CD4-positive, alpha-beta T cell treated with Interleukin-1 beta for 1 hour (primary cell): ENCODE data around the gene SENP1.

Experiments
- DNase-seq, 2 donors: peaks; one replicate each; pipeline ENCODE4 v3.0.0-alpha.2; 2020 to 2022

SENP1 gene

DNA sequence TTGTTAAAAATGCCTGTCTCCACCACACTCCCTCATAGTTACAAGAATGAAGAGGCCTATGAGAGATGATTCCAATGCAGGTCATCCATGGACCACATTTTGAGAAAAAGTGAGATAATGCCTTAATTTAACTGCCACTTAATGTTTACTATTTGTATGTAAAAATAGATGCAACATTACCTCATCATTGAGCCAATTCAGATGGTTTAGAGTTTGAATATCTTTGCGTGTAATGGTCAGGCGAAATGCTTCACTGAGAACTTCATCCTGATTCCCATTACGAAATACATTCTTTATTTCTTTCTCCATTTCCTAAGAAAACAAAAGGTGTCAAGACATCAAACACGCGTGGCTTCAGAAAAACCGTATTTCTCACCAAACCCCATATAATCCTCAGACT is 42.3 kb downstream of the SENP1 start:
- no peak for DNase-seq

DNA sequence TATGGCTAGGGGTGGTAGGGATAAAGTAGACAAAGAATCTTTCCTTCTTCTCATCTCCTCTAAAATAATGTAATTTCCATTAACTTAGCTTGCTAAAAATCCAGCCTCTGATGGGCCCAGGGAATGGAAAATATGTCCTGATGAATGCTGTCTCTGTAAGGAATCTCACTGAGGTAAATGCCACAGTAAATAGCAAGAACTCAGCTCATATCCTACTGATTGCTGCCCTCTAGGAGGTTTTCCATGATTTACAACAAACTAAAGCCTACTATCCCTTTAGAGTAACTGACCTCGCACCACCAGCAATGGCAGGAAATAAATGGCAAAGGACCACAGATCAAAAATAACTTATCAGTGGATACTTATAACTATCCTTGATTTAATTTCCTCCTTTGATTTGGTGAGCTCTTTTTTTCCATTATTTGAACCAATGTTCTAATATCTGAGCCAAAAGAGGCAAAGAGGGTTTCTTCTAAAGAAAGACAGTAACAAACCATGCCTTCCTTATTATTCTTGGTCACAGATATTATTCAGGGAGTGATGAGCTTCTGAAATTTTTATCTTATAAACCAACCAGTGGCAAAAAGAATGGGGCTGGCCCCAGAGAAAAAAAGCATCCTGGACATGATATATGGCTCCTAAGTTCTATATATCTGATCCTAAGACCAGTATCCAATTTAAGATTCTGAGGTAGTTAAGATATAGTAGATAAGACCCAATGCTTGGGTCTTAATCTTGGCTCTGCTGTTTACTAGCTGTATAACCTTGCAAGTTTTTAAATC is 43.8 kb downstream of the SENP1 start:
- DNase-seq = no peak

DNA sequence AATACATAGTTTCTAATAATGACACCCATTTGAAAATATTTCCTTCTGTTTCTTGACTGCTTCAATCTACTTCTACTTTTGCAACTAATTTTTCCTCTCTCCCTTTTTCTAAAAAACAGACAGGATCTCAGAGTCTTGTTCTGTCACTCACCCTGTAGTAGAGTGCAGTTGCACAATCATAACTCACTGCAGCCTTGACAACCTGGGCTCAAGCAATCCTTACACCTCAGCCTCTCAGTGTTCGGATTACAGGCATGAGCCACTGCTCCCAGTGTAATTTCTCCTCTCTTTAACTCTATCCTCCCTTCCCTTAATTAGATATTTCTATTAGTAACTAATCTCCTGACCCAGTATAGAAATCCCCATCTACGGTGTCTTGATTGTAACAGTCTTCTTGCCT is 45.4 kb downstream of the SENP1 start:
- no peak for DNase-seq

DNA sequence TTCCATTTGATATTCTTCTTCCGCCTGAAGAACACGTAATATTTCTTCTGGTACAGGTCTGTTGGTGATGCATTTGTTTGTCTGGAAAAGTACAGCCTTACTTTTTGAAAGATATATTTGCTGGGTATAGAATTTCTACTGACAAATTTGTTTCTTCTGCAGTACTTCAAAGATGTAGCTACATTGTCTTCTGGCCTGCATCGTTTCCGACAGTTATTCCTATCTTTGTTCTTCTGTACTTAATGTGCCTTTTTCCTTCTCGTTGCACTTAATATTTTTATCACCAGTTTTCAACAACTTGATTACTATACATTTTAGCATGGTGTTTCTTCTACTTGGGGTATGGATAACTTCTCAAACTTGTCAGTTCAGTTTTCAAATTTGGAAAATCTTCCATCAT is 47.1 kb downstream of the SENP1 start:
- no peak for DNase-seq

DNA sequence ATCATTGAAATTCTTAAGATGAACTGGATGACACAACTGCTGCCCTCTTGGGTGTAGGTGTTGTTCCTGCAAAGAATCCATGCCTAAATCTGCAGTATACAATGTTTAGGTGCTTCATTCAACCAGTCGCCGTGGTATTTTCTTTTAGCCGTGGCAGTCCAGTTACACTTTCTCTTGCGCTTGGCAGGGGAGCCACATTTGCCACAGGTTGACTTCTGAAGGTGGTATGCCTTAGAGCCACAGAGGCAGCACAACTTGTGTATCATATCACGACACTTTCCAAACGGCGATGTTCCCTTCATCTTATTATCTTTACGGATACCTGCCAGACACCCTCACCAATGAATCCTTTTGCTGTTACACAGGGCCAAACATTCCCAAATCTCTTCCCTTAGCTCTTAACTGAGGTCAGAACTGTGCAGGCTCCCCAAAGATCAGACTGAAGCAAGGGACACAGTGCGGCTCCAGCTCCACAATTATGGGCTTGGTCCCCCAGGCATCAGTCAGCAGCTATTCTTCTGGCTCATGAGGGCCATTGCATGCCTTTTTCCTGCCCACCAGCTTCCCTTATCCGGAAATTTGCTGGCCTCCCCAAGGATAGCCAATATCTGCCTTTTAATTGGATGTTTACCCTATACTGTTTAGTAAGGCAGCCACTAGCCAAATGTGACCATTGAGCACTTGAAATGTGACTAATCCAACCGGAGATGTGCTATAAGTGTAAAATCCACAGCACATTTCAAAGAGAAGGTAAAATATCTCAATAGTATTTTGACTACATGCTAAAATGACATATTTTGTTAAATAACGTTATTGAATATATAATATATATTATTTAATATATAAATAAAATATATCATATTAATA is 50.7 kb downstream of the SENP1 start:
- no peak for DNase-seq

DNA sequence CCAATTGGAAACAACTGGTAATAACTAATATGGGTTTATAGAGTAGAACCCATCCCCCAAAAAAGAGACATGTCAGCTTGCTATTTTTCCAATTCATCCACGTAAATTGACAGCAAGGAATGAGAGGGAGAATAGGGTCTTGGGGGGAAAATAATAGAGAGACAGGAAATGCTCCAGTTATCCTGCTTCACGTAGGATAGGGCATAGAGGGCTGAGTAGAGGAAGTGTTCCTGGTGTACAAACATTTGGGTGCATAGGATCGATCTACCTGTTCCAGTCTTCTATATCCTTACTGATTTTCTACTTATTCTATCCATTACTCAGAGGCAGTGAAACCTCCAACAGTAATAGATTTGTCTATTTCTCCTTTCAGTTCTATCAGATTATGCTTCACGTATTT is 52.0 kb downstream of the SENP1 start:
- DNase-seq = no peak

DNA sequence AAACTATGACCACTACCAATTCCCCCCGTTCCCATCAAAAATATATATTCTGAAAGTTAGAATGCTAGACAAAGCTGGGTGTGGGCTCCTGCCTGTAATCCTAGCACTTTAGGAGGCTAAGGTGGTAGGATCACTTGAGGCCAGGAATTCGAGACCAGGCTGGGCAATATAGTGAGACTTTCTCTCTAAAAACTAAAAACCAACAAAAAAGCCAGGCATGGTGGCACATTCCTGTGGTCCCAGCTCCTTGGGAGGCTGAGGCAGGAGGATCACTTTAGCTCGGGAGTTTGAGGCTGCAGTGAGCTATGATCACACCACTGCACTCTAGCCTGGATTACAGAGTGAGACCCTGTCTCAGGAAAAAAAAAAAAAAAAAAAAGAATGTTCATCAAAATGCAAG is 52.8 kb downstream of the SENP1 start:
- no peak for DNase-seq

DNA sequence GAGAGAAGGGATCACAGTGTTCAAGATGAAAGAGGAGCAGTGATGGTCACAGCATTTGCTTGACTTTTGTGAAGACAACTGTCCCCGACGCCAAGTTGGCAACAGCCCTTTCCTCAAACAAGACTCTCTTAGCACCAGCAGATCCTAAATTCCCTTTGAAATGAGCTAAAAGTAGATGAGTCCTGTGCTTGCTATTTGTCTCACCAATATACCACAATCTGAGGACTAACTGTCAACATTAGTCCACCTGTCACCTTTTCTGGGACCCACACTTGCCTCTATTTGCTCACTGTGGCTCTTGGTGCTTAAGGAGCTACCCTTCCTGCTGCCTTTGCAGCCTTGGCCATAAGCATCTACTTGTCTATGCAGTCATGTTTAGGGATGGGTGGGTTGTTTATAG is 54.2 kb downstream of the SENP1 start:
- no peak for DNase-seq

DNA sequence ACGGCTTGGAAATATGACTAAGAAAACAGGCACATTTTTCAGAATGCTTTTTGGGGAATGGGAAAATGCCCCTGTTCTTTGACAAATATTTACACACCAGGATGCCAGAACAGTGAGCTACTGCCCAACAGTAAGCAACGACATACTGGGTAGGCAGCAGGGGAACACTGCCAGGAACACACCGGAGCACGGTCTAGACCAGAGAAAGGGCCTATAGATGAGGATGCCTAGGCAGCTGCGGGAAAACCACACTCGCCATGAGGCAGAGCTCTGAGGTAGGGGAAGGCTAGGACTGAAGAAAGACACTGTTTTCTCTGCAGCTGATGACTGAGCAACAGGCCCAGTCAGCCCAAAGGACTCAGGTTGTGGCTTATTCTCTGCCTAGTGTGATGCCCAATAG is 55.7 kb downstream of the SENP1 start:
- DNase-seq = no peak

DNA sequence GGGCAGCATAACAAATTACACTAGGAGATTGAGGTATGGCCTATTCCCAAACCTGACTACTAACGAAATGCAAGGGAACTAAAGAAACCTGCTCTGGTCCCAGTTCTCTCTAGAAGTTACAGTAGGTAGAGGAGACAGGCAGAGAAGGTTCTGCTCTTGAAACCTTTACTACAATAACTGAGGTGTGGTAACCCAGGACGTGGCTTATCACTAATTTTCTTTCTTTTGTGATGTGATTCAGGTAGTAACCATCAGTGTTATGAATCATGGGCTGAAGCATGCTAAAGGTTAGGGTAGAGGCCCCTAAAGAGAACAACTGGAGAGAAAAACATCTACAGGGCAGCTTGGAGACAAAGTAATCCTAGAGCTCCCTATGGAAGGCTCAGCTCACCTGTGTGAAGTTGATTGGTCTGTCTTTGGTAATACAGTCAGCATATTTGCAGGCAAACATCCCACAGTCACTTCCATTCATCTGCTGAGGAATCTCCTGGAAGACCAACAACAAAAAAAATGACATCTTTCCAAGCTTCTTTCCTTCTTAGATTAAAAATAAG is 59.8 kb downstream of the SENP1 start:
- DNase-seq = no peak

DNA sequence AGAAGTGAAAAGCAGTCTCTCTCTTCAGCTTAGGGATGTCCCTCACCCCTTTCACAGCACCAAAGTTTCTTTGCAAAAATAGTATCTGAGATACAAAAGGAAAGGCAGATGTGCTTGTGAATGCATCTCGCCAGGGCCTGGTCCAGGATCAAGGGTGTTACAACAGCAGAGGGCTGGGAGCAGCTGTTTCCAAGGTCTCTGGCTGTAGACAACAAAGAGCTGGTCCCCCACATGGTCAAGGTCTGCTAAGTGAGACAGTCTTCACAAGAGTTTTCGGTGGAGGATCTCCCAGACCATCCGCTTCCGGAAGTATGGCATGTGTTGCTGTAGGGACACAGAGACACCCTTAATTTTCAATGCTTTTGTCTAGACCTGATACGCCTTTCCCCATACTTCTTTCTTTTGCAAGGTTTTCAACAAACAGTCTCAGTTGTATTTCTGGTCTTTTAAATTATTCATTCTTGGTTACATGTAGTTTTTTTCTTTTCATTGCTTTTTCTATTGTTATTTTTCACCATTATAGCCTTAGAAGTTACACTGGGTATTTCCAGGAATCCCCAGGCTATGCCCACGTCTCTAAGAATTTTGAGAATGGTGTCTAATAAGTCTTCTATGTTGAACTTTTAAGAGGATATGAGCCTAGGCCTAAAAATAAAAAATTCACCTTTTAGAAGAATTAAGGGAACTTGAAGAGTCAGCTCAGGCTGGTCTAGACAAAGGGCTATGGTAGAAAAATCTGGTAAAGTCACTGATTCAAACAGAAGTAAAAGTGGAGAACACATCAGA is 60.6 kb downstream of the SENP1 start:
- DNase-seq = no peak

DNA sequence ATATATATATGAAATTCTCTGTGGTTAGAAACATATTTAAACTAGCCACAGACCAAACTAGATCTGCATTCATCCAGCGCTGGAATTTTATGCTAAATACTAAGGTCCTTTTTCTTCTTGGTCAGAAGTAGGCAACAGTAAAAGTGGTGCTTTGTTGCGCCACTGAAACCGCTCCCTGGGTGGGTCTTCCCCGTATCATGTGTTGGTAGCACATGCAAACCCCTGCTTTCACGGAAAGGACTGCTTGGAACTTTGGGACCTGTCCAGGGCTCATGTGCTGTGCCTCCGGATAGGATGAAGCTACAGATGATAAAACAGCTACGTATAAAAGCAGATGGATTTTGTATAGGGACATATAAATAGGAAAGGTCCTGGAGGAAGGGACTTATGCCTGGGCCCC is 61.5 kb downstream of the SENP1 start:
- DNase-seq = no peak

DNA sequence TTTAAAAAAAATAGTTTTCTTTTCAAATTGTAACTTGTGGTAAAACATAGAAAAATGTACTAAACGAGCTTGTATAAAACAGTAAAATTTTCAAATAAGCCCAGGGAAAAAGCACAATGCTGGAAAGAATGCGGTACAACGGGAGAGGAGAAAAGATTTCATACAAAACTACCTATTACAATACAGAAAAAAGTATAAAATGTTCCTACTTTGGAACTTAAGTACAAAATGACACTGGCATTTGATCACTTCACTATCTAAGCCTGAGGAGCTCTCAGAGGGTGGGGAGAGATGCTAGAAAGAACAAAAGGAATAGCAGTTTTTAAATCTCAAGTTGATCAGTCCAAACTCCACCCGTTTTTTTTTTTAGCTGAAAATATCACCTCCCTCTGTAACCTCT is 62.1 kb downstream of the SENP1 start:
- no peak for DNase-seq

DNA sequence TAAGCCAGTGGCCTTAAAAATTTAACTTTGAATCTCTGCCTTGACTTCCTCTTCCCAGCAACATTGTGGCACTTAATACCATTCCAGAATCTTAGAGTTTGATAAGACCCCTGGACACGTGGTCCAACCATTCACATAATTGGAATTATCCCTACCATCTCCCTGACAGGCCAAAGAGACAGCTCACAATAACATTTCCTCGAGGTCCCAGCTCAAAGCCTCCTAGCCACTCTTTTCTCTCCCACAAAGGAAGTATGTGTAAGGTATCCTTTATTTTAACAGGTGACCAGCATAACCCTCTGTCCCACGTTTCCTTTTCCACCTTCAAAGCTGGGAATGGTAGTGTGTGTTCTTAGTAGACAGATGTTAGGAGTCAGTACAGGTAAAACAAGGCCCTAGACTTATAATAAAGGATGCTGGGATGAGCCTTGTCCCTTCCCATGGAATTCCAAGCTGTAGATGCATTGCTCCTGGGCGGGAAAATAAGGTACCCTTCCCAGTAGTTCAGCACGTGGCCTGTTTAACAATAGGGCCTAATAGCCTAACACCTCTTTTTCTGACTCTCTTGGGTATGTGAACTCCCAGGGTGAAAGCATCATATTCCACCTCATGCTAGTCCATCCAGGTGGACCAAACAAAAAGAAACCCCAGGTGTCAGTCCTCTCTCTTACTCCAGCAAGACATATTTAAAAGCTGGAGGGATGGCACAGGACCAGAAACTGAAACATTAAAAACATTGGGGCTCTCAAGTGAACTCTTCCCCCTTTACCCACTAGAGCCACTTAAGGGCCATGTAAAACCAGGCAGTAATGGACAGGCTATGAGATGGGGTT is 64.1 kb downstream of the SENP1 start:
- no peak for DNase-seq

DNA sequence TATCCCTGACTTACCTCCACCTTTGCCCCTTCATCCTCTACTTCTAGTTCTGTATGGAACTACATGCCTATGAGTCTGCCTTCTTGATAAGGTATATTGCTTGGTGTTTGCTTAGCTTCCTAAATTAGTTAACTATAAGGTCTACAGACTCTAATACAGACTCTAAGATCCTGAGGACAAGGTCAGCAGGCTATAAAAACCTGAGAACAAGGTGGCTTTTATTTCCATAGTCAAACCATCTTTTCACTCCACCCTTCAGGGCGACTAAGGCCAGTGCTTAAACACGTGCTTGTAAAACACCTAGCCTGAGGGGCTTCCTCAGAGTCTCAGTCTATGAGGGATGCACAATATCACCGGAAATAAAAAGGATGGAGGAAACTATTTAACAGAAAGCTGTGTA is 65.5 kb downstream of the SENP1 start:
- no peak for DNase-seq

DNA sequence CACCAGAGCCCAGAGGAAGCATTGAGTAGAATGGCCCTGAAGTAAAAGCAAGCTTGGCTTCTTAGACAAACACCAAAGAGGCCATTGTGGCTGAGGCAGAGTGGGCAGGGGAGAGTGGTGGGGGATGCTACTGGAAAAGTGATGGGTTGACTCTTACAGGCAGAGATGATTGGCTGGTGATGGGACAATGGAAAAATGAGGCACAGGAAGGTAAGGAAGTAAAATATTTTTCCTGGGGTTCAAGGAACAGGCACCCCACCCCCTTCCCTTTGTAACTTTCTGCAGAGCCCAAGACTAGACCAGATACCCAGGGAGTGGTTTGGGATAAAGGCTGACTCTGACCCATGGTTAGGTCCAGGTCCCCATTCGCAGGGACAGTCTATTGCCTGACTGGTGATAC is 66.7 kb downstream of the SENP1 start:
- no peak for DNase-seq

DNA sequence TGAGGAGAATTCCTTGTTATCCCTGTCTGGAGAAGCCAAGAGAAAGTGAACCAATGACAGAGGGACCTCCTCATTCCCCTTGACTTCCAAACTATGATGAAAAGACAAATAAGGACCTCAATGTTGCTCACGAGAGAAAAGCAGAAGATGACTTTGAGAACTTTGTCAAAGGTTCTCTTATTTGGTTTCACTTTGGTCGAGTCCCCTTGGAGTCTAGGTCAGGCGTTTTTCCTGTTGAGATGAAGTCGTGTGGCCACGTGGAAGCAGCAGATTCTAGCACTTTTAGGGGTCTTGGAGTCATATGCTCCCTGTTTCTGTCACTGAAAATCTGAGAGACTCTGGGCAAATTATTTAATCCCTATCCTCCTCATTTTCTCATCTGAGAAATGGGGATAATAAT is 67.8 kb downstream of the SENP1 start:
- DNase-seq = no peak

DNA sequence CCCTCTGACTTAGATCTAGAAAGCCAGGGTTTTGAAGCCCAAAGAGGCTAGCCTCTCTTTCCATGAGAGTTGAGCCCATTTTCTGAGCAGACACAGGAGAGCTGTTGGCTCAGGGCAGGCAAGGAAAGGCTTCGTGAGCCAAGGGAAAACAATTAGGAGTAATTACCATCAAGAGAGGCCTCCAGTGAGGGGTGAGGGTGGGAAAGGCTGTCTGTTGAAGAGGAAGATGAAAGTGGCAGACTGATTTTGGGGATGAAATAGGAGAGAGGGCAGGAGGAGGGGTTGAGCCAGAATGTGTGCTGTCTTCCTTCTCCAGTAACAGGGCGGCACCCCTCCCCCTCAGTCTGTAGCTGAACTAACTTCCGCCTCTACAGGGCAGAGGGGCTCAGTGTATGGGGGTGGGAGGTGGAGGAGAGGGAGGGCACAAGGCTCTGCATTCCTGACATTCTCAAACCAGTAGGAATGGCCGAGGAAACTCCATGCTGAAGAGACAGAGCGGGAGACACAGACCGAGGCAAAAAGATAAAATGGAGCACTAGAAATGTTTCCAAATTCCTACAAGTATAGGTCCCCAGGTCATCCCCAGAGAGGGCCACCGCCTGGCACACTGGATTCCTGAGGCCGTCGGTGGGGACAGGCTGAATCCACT is 68.5 kb downstream of the SENP1 start:
- DNase-seq = no peak

DNA sequence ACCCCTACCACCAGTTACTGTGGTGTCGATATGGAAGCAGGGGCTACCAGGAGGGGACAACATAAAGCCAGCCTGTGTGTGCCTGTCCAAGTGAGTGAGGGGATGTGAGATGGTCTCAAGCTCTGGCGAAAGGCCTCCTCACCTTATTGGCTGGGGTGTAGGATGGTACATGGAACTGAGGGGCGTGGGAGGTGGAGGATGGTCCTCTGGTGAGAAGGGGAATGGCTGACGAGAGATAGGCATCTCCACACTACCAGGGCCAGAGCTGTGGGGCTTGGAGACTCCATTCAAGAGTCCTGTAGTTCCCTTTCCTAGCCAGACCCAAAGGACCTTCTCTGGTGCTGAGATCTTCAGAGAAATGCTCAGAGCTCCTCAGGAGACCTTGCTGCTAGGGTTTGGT is 69.1 kb downstream of the SENP1 start:
- no peak for DNase-seq

DNA sequence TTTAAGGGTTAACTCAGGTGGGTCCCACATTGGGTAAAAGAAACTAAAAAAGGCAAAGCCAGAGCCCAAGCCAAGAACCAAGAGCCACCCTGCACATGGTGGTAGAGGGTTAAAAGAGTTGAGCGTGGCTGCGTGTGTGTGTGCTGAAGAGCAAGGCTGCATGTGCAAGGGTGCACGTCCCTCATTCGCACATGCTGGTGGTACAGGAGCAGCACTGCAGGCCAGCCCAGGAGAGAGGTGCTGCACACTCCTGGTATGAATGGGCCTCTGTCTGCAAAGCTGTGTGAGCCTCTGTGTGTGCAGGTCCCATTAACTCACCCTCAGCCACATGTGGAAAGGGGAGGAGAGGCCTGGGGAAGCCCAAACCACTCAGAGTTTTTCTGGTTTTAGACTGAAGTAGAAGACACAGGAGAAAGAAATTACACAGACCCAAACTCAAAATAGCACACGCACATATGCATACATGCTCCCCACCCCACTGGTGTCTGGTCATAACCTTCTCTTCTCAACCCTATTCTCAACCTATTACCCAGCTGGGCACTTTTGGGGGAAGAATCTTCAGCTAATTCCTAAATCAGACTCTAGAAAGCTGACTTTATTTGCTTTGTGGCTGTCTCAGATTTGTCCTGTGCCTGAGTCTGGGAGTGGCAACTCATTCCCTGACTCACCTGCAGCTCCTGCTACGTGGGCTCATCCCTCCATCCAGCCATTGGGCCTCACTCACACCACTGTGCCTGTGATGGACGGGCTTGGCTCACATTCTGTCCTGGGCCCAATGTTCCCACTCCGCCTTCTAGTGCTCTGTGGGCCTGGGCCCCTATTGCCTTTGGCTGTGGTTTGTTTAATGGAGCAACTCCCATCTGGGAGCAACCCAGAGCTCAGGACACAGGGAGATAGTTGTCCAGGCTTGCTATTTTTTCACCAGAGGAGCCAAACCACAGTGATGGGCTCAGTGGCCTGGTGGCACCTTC is 70.8 kb downstream of the SENP1 start:
- DNase-seq = no peak

DNA sequence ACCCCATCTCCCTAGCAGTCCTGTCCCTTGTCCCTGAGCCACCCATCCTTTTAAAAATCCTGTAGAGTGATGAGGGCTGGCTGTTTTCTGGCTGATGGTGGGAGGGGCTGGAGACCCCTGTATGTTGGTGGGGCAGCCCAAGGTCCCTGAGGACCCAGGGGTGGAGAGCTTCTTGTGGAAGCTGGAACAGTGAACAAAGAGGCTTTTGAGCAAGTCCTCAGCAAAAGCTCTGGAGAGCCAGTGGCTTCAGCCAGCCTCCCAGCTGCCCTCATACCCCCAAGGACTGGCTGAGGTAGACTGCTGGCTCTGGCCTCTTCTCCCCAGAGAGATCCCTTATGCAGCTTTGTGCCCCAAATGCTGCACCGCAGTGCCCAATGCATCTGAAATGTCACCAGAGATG is 72.4 kb downstream of the SENP1 start:
- no peak for DNase-seq
